Transverse colon (tissue), 4 donors: ENCODE measurements around the gene TNS1.

Source experiments
- EP300 ChIP-seq: sonication (generic); formaldehyde crosslinking; IDR thresholded peaks from one replicate; pipeline ENCODE4 v1.6.1; 2017; ENCODE audit warnings: antibody characterized with exemption, low read depth
- POLR2A ChIP-seq: fragments of 450-650 bp; IDR thresholded peaks from one replicate; pipeline ENCODE4 v1.6.1; 2016; ENCODE audit warnings: antibody characterized with exemption, mild to moderate bottlenecking, moderate library complexity
- POLR2AphosphoS5 ChIP-seq, 3 donors: sonication (generic); formaldehyde crosslinking; IDR thresholded peaks; one replicate each; pipeline ENCODE4 v1.6.1; 2016; ENCODE audit warnings: antibody characterized with exemption in 3 of 3
- TF ChIP-seq, protein P1 (sequence below), 5 experiments: fragments of 200-600 bp in 3 of 5; fragments of 450-650 bp in 2 of 5; sonication (generic) in 3 of 5; IDR thresholded peaks; 1 replicate in 2 of 5; 2 replicates in 3 of 5; pipeline ENCODE4 v1.5.1; 2016 to 2017; ENCODE audit warnings: antibody characterized with exemption in 5 of 5, inconsistent platforms in 3 of 5, mild to moderate bottlenecking in 2 of 5, moderate library complexity in 1 of 5

DNA sequence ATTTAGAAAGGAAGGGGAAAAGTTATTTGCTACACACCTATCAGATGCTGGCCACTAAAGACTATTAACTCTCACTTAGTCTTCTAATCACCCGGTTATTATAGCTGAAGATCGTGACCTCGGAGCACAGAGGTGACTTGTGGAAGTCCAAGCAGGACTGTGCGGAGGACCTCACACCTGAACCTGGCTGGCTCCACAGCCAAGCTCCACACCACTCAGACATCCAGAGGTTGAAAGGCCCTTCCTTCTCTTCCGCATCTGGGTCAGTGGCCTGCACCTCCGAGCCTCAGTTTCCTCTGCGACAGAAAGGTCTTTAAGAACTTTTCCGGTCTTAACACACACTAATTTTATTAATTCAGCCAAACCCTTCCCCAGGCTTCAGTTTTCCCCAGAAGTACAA, 57.9 kb downstream of the TNS1 start:
- TF ChIP-seq POLR2AphosphoS5 (IDR thresholded peaks at IDR 0.05) (no peak), EP300 (no peak), POLR2A (no peak)
- TF ChIP-seq, protein P1, sequence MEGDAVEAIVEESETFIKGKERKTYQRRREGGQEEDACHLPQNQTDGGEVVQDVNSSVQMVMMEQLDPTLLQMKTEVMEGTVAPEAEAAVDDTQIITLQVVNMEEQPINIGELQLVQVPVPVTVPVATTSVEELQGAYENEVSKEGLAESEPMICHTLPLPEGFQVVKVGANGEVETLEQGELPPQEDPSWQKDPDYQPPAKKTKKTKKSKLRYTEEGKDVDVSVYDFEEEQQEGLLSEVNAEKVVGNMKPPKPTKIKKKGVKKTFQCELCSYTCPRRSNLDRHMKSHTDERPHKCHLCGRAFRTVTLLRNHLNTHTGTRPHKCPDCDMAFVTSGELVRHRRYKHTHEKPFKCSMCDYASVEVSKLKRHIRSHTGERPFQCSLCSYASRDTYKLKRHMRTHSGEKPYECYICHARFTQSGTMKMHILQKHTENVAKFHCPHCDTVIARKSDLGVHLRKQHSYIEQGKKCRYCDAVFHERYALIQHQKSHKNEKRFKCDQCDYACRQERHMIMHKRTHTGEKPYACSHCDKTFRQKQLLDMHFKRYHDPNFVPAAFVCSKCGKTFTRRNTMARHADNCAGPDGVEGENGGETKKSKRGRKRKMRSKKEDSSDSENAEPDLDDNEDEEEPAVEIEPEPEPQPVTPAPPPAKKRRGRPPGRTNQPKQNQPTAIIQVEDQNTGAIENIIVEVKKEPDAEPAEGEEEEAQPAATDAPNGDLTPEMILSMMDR (IDR thresholded peaks at IDR 0.05), result no peak
